Measurements from ENCODE around the gene EIF6. TPM values are rescaled to one million over a fixed set of nuclear protein-coding genes. Genes with fewer than 3 reads are reported as not detected.

Gene EIF6
- total and polyA plus RNA-seq, 2 donors (not counting 3 experiments of a cell fraction or from before 2014, with no cell fraction given): 153 to 286 TPM

DNA sequence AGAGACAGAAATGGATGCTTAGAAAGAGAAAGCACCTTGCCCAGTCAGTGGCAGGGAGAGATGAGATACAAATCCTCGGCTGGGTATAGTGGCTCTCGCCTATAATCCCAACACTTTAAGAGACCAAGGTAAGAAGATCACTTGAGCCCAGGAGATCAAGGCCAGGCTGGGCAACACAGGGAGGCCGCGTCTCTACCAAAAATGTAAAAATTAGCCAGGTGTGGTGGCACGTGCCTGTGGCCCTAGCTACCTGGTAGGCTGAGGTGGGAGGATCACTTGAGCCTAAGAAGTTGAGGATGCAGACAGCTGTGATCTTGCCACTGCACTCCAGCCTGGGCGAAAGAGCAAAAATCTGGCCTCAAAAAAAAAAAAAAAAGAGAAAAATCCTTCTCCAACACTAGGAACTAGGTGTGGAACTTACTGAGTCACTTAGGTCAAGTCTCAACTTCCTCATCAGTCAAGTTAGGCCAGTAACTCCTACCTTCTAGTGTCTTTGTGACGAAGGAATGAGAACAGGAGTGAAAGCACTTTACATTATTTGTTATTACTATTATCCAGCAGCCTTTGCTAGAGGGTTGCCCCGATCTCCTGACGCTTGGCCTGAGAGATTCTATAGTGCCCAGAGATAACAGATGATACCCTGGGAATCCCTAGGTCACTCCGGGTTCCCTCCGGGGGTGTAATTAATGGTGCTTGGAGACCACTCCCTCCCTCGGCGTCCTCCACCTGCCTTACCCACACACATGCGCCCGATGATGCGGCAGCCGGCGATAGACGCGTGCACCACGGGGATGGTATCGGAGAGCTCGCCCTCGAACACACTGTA, 918 bp downstream of the EIF6 start:
- dilution Hi-C loops (cut with MboI; ENCODE audit: extremely low pct_ligation_motif_present, low sequenced_read_pairs) (no loop called here), intact Hi-C loops (cut with micrococcal nuclease) (loop anchor here (1.0 kb wide), 1 partner anchor 21 kb away; no protein-coding TSS in a partner anchor)
- FAIRE-seq: peak; percentile 67
- Histone ChIP-seq H3K4me2 (ENCODE audit: insufficient read depth, low read length) (peak overlapping the region; percentile 87), H3K4me3 (replicated peaks in 1 of 3; ENCODE audit: insufficient read depth in 1 of 3, low read depth in 1 of 3, low read length in 3 of 3) (peak overlapping the region; percentile 82 to 93 (median 89)), H3K27ac (ENCODE audit: insufficient read depth, low read depth, low read length) (peak overlapping the region; percentile 59), H3K27me3 (ENCODE audit: control insufficient read depth in 2 of 2, insufficient read depth in 2 of 2, low read length in 2 of 2) (no peaks in the 10 kb centered on the region), H3K79me2 (ENCODE audit: control insufficient read depth, insufficient read depth, low read length) (peaks cover 33% of the 10 kb centered on the region), H4K20me1 (replicated peaks; ENCODE audit: control insufficient read depth, extremely low read depth, insufficient read depth, low read length) (no peaks in the 10 kb centered on the region), H3K9ac (replicated peaks; ENCODE audit: extremely low read depth, insufficient read depth, low read length) (peak overlapping the region; percentile 89), H3K9me1 (replicated peaks; ENCODE audit: control insufficient read depth, extremely low read depth, insufficient read depth, low read length) (no peaks in the 10 kb centered on the region), H3K4me1 (ENCODE audit: control insufficient read depth, extremely low read depth, insufficient read depth, low read length) (peaks cover 12% of the 10 kb centered on the region), H2AFZ (ENCODE audit: low read depth, low read length) (peak overlapping the region; percentile 98), H3K36me3 (ENCODE audit: control insufficient read depth in 2 of 2, extremely low read depth in 1 of 2, insufficient read depth in 2 of 2, low read length in 2 of 2) (peaks cover 15 to 19% of the 10 kb centered on the region in 2 experiments), H3K9me3 (replicated peaks; ENCODE audit: control insufficient read depth, insufficient read depth, low read length) (no peaks in the 10 kb centered on the region)
- DNase-seq (ENCODE audit: low read depth, low spot score): no peak
- POLR2A ChIA-PET: interaction anchor here (1.6 kb wide), 1 partner anchor 171 kb away, joined by 4 read pairs; the partner anchor contains the start of gene CEP250
- TSS peak; percentile 52 for BruUV-seq (replicated peaks)
- CTCF ChIA-PET: interaction anchor here (0.8 to 1.8 kb wide), 6 partner anchors 13 to 156 kb away, joined by 3 to 11 read pairs (median 9); partner anchors contain the start of gene GDF5
- TF ChIP-seq EZH2 (IDR thresholded peaks at IDR 0.05; ENCODE audit: borderline replicate concordance, low read depth, low read length, severe bottlenecking): no peak
- TF ChIP-seq GATA2 (IDR thresholded peaks at IDR 0.05; ENCODE audit: insufficient read depth, insufficient read length, low read depth, low read length): no peak
- no peak for TF ChIP-seq MYC (IDR thresholded peaks at IDR 0.05; ENCODE audit: low read depth, low read length)
- no peak for TF ChIP-seq JUN (IDR thresholded peaks at IDR 0.05; ENCODE audit: borderline replicate concordance, insufficient read depth, insufficient read length, low read depth)
- TF ChIP-seq, protein P1, sequence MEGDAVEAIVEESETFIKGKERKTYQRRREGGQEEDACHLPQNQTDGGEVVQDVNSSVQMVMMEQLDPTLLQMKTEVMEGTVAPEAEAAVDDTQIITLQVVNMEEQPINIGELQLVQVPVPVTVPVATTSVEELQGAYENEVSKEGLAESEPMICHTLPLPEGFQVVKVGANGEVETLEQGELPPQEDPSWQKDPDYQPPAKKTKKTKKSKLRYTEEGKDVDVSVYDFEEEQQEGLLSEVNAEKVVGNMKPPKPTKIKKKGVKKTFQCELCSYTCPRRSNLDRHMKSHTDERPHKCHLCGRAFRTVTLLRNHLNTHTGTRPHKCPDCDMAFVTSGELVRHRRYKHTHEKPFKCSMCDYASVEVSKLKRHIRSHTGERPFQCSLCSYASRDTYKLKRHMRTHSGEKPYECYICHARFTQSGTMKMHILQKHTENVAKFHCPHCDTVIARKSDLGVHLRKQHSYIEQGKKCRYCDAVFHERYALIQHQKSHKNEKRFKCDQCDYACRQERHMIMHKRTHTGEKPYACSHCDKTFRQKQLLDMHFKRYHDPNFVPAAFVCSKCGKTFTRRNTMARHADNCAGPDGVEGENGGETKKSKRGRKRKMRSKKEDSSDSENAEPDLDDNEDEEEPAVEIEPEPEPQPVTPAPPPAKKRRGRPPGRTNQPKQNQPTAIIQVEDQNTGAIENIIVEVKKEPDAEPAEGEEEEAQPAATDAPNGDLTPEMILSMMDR (IDR thresholded peaks at IDR 0.05; ENCODE audit: extremely low read depth in 1 of 2, insufficient read depth in 1 of 2, low read depth in 1 of 2, low read length in 2 of 2): no peak
- TF ChIP-seq POLR2A (IDR thresholded peaks at IDR 0.05; ENCODE audit: low read depth, low read length): no peak
- no peak for TF ChIP-seq FOS (IDR thresholded peaks at IDR 0.05; ENCODE audit: borderline replicate concordance, insufficient read depth, low read length)
- TF ChIP-seq, protein P2, sequence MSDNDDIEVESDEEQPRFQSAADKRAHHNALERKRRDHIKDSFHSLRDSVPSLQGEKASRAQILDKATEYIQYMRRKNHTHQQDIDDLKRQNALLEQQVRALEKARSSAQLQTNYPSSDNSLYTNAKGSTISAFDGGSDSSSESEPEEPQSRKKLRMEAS (IDR thresholded peaks at IDR 0.05; ENCODE audit: insufficient read depth, insufficient read length): no peak
- no peak for TF ChIP-seq POLR2AphosphoS5 (IDR thresholded peaks at IDR 0.05; ENCODE audit: insufficient read depth, low read depth, low read length)

Data from endothelial cell of umbilical vein (primary cell).